Neural crest cell (in vitro differentiated cells): ENCODE measurements around the gene TCF4. TPM values are rescaled to one million over a fixed set of nuclear protein-coding genes. Genes with fewer than 3 reads are reported as not detected.

ENCODE experiments used
- DNase-seq: peaks from one replicate; pipeline ENCODE4 v3.0.0; 2021; ENCODE audit warnings: low read depth, mixed read lengths, low spot score
- H3K27ac Mint-ChIP-seq: one replicate; pipeline ENCODE4 v1.8.0; 2021; ENCODE audit warnings: mild to moderate bottlenecking, mixed read lengths; ENCODE audit not compliant: unreplicated experiment
- H3K27me3 Mint-ChIP-seq: 2 replicates; pipeline ENCODE4 v1.8.0; 2021; ENCODE audit warnings: low read depth, mild to moderate bottlenecking, mixed read lengths
- H3K36me3 Mint-ChIP-seq: 2 replicates; pipeline ENCODE4 v1.8.0; 2021; ENCODE audit warnings: low read depth, mild to moderate bottlenecking, mixed read lengths
- H3K4me1 Mint-ChIP-seq: 2 replicates; pipeline ENCODE4 v1.8.0; 2021; ENCODE audit warnings: mixed read lengths
- H3K4me3 Mint-ChIP-seq: one replicate; pipeline ENCODE4 v1.8.0; 2021; ENCODE audit warnings: mild to moderate bottlenecking, mixed read lengths
- H3K9me3 Mint-ChIP-seq: 2 replicates; pipeline ENCODE4 v1.8.0; 2021; ENCODE audit warnings: mixed read lengths
- total RNA-seq: library from RNA; stranded (reverse); gene quantifications from 2 replicates; pipeline ENCODE4 v1.2.1, GENCODE V29; 2021
- TF ChIP-seq, protein P1 (sequence below): fragments of 200-600 bp; sonication (generic); conservative IDR thresholded peaks from 2 replicates; pipeline ENCODE4 v1.5.0; 2021; ENCODE audit warnings: antibody characterized with exemption, mild to moderate bottlenecking

Gene TCF4
- total RNA-seq, 1 donor from 2014 or later = 89.9 TPM

- H3K4me1 Mint-ChIP-seq = peaks cover 74% of the 10 kb centered on the region
- no peak for DNase-seq
- H3K4me3 Mint-ChIP-seq = peak overlapping the region; percentile 10
- no peaks in the 10 kb centered on the region for H3K36me3 Mint-ChIP-seq
- H3K27ac Mint-ChIP-seq = no peak overlapping the region
- TF ChIP-seq, protein P1, sequence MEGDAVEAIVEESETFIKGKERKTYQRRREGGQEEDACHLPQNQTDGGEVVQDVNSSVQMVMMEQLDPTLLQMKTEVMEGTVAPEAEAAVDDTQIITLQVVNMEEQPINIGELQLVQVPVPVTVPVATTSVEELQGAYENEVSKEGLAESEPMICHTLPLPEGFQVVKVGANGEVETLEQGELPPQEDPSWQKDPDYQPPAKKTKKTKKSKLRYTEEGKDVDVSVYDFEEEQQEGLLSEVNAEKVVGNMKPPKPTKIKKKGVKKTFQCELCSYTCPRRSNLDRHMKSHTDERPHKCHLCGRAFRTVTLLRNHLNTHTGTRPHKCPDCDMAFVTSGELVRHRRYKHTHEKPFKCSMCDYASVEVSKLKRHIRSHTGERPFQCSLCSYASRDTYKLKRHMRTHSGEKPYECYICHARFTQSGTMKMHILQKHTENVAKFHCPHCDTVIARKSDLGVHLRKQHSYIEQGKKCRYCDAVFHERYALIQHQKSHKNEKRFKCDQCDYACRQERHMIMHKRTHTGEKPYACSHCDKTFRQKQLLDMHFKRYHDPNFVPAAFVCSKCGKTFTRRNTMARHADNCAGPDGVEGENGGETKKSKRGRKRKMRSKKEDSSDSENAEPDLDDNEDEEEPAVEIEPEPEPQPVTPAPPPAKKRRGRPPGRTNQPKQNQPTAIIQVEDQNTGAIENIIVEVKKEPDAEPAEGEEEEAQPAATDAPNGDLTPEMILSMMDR = no peak
- H3K9me3 Mint-ChIP-seq = no peaks in the 10 kb centered on the region
- no peaks in the 10 kb centered on the region for H3K27me3 Mint-ChIP-seq
These were observed 271.4 kb downstream of the TCF4 start for GRCh38 chr18:55316486-55317184.

DNA sequence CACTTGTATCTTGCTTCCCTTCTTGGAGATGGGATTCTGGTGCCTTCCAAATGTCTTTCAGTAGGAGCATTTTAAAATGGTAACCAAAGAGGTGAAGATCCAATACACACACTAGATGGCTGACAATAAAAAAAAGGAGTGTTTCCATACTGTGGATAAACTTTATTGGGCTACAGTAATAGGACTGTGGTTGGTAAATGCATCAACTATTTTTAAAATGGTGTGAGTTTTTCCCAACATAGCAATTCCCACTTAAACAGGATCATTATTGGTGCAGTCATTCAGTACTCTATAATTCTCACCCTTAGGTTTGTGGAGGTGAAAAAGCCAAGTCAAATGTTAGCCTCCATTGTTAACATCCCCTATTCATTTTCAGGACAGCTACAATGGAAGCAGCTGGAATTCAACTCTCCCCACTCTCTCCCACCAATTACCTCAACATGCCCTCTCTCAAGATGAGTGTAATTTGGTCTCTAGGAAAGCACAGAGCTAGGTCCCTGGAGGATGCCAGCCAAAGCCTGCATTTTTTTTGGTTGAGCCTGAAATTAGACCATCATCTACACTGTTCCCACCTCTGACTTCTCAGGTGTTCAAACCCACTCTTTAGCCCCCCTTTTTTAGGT is 273.3 kb downstream of the TCF4 start:
- Mint-ChIP-seq H3K27ac (no peak overlapping the region), H3K36me3 (no peaks in the 10 kb centered on the region), H3K4me3 (peak overlapping the region; percentile 32), H3K9me3 (no peaks in the 10 kb centered on the region), H3K27me3 (no peaks in the 10 kb centered on the region), H3K4me1 (peaks cover 67% of the 10 kb centered on the region)
- TF ChIP-seq, protein P1 = no peak
- no peak for DNase-seq

- DNase-seq = no peak
- Mint-ChIP-seq H3K9me3 (no peaks in the 10 kb centered on the region), H3K27ac (no peak overlapping the region), H3K4me1 (peaks cover 60% of the 10 kb centered on the region), H3K27me3 (no peaks in the 10 kb centered on the region), H3K36me3 (no peaks in the 10 kb centered on the region), H3K4me3 (peak overlapping the region; percentile 24)
- TF ChIP-seq, protein P1 = no peak
These were observed 274.0 kb downstream of the TCF4 start for GRCh38 chr18:55314031-55314430.

DNA sequence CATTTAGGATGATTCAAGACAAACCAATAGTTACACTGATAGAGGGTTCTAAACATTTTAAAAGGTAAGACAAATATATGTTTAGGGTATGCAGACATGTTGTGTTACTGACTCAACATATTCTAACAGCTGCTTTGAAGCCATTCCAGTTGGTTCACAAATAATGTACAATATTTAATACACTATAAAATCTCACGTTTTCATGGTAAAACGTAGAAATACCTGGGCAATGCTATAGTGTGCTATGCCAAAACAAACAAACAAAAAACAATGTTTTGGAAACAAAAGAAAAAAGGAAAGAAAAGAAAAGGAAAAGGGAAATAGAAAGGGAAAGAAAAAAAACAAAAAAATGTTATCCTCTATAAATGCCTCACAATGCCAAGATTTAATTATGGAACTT is 277.1 kb downstream of the TCF4 start:
- TF ChIP-seq, protein P1 = no peak
- Mint-ChIP-seq H3K4me3 (no peak overlapping the region), H3K27ac (no peak overlapping the region), H3K4me1 (peaks cover 39% of the 10 kb centered on the region), H3K36me3 (no peaks in the 10 kb centered on the region), H3K27me3 (no peaks in the 10 kb centered on the region), H3K9me3 (no peaks in the 10 kb centered on the region)
- no peak for DNase-seq

- Mint-ChIP-seq H3K4me1 (peaks cover 36% of the 10 kb centered on the region), H3K9me3 (no peaks in the 10 kb centered on the region), H3K36me3 (no peaks in the 10 kb centered on the region), H3K27ac (peak overlapping the region; percentile 37), H3K4me3 (no peak overlapping the region), H3K27me3 (no peaks in the 10 kb centered on the region)
- TF ChIP-seq, protein P1 = no peak
- DNase-seq = no peak
These were observed 277.8 kb downstream of the TCF4 start for GRCh38 chr18:55310044-55310676.
